GM21381 (cell line): ENCODE measurements around the gene LRMDA.
"Not testable (repeated sequence)": the region's sequence is repeated elsewhere in the genome, so short reads cannot be mapped to it uniquely, and the experiment has no call there.

Experiments used
- ATAC-seq: cut with Tn5 transposase; IDR thresholded peaks from one replicate; pipeline ENCODE4 v1.9.1; 2021; ENCODE audit warnings: mild to moderate bottlenecking, moderate library complexity; ENCODE audit not compliant: unreplicated experiment

The LRMDA gene

DNA sequence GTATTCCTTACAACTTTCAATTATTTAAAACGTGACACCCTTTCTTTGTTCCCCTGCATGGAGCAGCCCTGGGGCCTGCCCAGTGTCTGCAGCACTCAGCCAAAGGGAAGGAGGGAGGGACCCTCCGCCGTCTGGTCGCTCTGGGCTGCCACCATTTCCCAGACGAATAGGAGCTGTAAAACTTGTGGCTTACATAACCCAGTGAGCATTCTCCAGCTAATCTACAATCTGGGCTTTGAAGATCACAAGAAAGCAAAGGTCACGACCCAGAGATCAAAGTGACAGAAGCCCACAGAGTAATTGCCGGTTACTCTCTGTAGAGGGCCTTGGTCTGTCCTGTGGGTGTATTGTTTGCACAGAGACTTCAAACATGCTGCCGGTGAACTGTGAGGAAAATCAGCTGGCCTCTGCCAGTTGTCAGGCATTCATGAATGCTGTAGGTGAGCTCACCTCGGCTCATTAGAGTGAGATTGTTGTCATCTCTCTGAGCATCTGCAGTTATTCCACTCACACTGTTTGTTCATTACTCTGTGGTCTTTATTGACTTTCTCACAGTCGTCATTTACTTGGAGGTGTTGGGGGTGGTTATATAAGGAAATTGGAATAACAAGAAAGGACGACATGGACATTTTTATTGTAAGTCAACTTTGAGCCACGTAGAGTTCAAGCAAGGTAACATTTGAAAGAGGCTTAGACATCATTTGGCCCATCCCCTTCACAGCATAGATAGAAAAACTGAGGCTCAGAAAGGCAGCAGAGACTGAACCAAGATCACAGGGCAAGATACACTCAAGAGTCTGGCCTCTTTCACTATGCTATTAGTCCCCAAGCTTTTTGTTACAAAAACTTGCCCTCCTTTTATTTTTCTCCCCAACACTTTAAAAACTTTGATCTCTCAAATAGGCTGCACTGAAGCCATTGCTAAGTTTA, 619.8 kb downstream of the LRMDA start:
- no peak for ATAC-seq

DNA sequence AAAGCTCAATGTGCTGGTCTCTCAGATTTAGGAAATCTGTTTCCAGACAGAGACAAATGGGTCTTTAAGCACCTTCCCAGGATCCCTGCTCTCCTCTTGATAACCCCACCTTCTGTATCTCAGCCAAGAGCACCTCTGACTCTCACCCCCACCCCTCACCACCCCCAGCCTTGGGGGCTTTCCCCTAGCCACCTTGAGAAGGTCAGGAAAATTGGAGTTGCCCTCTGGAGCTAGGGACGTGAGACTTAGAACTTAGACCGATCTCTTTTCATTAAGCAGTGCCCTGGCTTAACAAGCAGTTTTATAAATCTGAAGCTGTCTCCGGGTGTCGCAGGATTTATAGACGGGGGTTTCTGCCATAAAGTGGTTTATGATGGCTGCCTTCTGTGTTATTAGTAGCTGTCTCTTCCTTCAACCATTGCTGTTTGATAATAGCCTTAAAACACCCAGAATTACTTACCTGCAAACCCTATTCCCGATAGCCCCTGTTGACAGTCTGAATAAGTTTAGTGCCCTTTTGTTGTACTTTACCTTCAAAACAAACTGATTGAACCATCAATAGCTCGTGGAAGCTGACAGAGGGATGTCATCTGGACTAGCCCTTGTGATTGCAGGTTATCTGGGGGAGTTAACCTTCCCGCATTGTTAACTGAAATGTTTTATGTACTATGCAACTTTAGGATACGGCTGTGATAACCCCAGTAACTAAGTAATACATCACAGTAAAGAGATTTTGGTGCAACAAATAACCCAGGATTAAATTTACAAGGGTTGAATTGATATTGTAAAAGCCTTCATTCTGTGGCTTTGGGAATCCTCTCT, 621.5 kb downstream of the LRMDA start:
- ATAC-seq, result no peak

DNA sequence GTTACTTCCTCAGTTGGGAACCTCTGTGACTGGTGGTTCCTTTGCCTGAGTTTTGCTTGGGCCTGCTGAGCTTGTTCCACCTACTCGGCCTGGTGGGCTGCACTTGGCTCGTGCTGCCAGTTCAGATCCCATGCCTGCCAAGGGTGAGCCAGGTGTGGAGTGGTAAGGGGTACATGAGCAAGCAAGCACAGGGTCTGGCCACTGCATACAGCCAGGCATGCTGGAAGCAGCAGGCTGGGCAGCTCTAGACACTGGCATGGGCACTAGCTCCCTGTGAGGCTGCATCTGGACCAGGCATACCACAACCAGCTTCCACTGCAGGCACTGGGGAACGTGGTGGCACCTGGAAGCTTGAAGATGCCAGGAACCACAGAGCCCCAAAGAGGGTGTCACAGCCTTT, 624.0 kb downstream of the LRMDA start:
- ATAC-seq, result no peak

DNA sequence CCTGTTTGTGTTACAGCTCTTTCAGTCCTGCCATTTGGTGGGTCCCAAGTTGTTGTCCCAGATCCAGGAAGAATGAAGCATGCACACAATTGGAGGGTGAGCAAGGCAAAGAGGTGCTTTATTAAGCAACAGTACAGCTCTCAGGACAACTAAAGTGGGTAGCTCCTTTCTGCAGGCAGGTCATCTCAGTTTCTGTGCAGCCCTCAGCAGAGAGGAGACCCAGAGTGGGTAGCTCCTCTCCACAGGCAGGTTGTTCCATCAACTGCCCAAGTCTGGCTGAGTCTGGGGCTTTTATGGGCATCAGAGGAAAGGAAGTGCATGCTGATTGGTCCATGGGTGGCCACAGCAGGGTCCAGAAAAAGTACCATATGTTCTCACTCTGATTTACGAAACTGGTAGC, 624.5 kb downstream of the LRMDA start:
- no peak for ATAC-seq

DNA sequence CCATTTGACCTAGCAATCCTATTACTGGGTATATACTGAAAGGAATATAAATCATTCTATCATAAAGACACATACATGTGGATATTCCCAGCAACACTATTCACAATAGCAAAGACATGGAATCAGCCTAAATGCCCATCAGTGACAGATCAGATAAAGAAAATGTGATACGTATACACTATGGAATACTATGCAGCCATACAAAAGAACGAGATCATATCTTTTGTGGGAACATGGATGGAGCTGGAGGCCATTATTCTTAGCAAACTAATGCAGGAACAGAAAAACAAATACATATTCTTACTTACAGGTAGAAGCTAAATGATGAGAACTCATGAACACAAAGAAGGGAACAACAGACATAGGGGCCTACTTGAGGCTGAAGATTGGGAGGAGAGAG, 629.6 kb downstream of the LRMDA start:
- not testable (repeated sequence) for ATAC-seq

DNA sequence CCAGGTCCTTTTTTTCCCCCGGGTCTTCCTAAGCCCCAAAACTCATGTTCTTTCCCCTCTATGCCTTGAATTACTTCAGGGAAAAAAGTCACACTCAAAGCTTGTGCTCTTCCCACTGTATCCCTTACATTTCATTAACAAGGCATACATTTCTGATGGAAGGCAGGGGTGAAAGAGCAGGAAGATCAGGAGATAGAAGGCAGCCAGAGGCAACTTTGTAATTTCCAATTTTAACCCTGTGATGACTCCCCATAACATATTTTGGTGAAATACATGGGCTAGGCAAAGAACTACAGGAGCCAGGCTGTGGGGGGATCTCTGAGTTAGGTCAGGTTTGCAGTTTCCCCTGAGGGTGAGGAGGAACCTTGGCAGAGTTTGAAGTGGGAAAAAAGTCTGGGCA, 635.0 kb downstream of the LRMDA start:
- no peak for ATAC-seq

DNA sequence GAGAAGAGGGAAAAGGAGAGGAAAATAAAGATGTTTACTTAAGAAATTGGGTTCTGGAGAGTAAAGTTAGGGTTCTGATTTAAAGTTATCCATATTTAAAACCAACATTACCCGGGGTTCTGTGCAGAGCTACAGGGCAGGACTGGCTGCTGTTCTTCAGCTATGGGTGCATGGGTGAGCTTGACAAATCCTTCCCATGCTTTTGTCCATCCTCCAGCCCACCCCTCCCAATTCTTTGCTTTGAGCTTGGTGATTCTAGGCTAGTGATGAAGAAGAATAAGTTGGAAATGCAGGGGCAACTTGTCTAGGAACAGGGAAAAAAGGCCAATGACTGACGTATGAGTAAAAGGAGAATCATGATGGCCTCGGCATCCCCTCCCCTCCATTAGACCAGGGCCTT, 636.0 kb downstream of the LRMDA start:
- no peak for ATAC-seq

DNA sequence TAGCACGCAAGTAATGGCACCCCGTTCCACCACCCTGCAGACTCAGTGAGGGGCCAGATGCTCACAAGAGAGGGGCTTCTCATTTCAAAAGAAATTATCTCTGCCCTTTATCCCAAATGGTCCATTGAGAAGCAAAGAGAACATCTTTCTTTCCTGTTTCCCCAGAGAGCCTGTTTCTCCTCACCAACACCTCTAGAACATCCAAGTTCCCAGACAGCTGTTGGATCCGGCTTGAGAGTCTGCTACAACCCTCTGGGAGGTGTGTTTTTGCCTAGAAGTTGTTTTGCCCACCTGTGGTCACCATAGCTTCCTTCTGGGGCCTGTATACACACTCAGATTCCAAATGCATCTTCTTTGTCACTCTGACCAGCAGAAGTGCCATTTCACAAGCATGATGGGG, 637.4 kb downstream of the LRMDA start:
- no peak for ATAC-seq

DNA sequence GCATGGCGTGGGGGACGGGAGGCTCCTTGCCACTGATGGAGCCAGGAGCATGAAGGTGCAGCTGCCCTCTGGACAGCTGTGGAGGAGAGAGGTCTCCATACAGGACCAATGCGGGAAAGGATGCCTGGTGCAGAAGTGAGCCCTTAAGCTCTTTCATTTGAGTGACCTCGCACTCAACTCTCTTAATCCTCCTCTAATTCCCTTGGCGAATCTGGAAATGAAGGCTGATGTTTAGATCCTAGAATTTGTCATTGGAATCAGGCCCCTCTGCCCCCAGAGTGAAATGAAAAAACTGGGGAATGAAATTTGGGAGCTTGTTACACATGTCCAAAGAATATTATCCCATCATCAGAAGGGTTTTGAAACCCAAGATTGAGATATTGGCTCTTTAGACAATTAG, 639.5 kb downstream of the LRMDA start:
- ATAC-seq, result no peak

DNA sequence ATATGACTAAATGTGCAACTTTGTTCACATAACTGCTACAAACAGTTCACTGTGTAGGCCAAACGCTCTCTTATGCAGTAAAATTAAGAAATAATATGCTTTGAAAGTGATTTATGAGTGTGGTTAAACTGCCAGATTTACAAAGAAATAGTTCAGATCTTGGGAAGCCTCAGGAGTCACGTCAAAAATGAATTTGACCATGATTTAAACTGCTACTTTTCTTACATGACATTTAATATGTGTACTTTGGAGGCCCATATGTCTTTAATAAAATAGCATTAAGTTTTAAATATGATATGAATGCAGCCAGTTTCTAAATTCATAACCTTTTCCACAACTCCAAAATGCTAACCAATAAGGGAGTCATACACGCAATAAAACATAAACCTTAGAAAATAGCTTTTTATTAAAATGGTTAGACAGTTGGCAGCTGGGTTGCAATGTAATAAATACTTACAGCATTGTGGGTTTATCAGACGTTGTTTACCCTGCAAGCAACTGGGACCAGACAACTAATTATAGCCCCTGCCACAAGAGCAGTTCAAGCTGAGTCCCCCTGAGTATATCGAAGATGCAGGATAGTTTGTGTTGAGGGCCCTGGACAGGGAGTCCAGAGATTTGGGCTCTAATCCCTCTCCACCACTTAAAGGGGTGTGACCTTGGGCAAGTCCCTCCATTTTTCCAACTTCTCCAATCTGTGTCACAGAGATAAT, 640.4 kb downstream of the LRMDA start:
- ATAC-seq, result no peak

DNA sequence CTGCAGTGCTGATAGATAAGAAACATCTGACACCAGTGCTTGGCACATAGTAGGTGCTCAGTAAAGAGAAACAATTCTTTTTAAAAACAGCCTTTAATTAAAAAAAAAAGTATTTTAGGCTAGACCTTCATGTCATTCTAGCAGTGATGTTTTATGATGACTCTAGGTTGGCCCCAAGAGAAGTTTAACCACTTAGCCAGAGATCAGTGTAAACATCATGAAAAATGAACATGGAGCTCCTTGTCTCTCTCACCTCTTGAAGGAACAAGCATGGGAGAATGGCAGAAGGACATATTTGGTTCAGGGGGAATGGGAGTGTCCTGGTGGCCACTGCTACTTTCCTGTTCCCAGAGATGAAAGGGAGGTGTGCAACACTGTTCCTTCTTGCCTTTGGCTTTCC, 641.0 kb downstream of the LRMDA start:
- ATAC-seq, result no peak

DNA sequence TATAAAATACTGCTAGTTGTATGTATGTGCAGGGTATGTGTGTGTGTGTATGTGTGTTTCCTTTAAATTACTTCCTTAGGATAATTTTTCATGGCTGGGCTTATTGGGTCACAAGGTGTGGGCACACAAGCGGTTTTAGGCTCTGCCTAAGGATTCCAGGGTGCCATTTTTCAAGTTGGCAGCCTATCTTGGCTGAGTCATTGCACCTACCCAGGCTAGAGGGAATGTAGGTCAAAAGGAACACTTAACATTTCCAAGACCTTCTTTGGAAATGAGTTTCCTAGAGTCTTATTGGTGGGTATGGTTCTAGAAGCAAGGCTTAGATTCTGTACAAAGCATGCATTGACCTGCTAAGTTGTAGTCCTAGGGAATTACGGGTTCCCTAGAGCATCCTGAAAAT, 642.1 kb downstream of the LRMDA start:
- ATAC-seq, result no peak

DNA sequence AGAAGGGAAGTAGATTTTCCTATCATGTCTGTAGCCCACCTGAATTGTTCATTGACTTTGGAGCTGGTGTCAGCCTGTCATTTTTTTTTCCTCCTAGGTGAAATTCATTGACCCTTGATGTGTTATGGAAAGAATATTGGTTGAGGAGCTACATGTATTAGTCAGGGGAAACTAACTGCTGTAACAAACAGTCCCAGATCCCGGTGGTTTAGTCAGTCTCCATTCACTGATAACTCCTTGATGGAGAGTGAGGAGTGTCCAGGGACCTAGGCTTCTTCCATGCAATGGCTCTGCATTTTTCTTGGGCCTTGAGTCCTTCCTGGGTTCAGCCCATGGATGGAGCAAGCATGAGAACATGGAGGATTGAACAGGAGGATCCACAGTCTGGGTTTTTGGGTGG, 643.2 kb downstream of the LRMDA start:
- ATAC-seq, result no peak

DNA sequence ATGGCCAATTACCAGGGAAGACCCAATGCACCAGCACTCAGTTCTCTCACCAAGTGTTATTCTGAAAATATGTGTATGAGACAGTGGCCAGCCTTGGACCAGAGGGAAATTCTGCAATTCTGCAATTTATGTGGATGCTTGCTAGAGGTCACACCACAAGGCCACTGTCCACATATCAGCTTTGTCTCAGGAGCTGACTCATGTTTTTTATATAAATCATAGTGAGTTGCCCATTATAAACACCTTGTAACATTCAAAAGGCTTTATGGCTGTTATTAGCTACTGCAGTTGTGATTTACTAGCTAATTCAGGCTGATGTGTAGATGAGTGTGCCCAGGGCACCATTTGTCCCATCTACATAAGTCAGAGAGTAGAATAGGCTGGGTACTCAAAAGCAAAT, 649.0 kb downstream of the LRMDA start:
- ATAC-seq, result no peak

DNA sequence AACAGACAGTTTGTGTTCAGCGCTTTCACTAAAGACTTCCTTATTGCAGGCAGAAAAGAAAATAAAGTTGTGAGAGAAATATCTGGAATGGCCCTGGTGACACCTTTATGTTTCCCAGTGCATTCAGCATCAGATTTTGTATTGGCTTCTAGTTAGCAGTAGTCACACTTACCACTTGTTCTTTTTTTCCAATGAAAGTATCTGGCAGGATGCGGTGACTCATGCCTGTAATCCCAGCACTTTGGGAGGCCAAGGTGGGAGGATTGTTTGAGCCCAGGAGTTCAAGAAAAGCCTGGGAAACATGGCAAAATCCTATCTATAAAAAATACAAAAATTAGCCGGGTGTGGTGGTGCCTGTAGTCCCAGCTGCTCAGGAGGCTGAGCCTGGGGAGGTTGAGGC, 649.6 kb downstream of the LRMDA start:
- no peak for ATAC-seq

DNA sequence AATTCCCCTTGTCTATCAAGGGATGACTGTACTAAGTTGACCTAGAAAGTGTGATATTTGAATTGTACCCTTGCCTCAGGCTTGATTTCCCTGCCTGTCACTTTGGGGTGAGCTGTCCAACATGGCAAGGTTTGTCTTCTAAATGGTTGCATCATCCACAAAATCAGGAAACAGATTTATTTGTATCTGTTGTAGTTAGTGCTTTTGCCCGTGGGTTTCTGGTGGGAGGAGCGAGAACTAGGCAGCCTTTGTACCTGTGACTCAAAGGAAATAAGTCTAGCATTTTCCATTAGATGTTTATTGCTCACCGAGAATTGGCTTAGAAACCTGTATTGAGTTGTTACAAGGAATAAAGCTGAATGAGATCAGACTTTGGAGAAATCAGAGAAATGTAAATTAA, 650.8 kb downstream of the LRMDA start:
- ATAC-seq, result no peak

DNA sequence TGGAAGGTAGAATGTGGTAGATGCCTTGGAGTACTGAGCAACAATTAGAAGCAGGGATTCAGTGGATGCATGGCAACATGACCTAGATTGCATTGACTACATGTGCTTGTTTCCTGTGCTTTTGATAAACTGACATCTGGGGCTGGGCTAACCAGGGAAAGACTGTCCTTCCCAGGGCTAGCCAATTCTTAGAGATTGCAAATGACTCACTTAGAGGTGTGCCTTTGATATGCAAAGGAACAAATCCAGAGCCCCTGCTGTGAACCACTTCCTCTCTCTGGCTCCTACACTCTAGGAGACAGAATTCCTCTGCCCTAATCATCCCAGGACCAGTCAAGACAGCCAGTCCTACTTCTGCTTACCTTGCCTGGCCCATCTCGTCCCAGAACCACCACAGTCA, 651.5 kb downstream of the LRMDA start:
- ATAC-seq, result no peak

DNA sequence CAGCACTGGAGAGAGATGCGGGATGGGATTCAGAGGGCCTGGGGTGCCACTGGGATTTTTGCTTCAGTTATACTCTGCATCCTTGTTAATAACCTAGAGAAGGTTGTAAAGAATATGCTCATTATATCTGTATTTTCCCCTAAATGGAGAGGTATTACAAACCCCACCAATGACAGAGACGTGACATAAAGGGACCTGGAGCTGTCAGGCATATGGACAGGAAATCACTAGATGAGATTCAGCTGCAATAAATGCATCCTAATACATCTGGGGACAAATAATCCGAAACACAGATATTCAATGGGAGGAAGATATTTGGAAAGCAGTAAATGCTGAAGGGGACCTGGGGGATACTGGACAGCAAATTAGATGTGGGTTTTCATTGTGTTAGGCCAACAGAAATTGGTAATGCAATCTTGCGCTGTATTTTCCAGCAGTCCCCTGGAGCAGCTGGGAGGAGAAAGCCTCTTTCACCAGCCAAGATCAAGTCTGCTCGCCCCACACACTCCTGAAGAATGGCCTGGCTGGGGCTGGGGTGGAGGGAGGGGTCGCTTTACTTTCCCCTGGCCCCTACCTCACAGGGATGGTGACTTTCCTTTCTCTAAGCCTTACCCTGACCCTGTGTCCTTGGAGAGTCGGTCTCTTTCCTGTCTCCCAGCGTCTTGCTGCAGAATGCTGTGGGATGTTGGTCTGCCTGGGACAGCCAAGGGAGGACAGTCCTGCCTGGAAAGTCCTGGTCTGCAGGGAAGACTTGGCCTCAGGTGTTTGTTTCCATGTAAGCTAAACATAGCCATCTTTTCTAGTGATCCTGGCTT, 653.8 kb downstream of the LRMDA start:
- ATAC-seq, result no peak

DNA sequence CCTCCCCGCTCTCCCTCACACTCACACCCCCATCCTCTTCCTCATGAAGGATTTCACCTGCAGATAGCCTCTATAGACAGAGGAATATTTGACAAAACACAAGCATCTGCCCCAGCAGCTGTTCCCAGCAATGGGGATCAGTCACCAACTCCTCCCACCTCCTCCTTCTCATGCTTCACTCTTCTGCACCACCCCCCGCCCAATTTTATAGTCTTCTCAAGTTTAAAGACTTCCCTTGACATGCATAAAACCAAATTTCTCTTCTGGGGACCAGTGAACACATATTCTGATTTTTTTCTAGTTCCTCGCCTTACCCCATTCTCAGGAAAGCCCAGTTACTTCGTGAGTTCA, 654.4 kb downstream of the LRMDA start:
- ATAC-seq, result no peak

DNA sequence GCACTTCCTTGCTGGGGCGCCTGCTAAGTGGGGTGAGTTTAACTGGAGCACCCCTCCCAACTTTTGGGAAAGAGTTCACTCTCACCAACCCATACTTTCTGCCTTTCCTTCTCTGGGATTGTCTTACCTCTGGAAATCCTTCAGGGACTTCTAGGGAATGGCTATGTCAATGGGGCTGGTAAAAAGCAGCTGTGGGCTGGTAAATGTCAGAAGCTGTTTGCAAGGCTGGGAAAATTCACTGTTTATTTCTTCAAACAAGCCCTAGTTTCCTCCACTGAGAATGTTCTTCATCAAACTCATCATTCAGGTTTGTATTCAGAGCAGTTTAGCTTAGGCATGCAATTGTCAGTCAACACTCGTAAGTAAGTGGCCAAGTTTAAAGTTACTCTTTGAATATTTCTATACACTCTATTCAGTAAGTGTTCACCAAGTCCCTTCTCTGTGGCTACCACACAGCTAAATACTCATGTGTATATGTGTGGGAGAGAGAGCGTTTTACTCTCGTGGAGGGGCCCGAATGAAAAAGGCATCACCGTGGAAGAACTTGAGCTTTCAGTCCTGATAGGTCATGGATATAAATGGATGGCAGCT, 654.8 kb downstream of the LRMDA start:
- no peak for ATAC-seq
